Measurements from ENCODE around the gene LRRC7.

Gene LRRC7

DNA sequence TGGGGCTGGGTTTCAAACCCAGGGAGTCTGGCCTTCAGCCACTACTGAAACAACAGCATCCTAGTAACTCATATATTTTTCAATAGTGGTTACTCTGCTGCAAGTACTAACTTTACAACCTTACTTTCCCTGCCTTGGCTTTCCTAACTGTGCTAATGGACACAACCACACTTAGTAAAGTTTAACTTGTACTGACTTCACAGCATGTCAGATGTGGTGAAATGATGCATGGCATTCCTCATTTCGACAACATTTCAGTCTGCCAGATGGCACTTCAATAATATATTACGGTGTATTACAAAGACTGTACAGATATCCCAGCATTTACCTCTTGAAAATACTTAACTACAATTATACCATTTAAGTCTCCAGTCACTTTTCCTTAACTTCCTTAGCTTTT lies 27.8 kb downstream of the LRRC7 start:
- H3K9ac ChIP-seq (ENCODE audit: low read length) = no peak overlapping the region
- no peaks in the 10 kb centered on the region for H3K36me3 ChIP-seq (ENCODE audit: control insufficient read depth, insufficient read depth, low read length)
- no peak overlapping the region for H3K4me3 ChIP-seq (ENCODE audit: low read length)
- H3K4me1 ChIP-seq (ENCODE audit: control insufficient read depth, insufficient read depth, low read length) = no peaks in the 10 kb centered on the region
- no peaks in the 10 kb centered on the region for H3K27me3 ChIP-seq (ENCODE audit: control insufficient read depth, insufficient read depth, low read length)
- H3K9me3 ChIP-seq (ENCODE audit: control insufficient read depth, low read length) = no peaks in the 10 kb centered on the region

DNA sequence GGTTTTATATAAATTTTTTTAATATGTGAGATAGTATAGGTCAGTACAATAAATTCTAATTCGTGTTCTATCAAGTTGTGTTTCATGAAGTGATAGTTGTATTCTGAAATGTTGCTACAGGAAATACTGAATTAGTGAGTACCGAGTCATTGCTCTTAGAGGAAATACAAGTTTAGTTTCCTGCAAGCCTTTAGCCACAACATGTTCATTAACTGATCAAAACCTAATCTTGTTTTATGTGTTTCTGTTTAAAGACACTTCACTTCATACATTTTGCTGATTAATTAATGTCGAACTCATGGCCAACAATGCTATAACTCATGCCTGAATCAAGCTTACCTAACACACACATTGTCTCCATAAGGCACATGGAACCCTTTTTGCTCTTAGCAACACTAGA lies 43.6 kb downstream of the LRRC7 start:
- H3K36me3 ChIP-seq (ENCODE audit: control insufficient read depth, insufficient read depth, low read length) = no peaks in the 10 kb centered on the region
- H3K9me3 ChIP-seq (ENCODE audit: control insufficient read depth, low read length) = no peaks in the 10 kb centered on the region
- H3K4me3 ChIP-seq (ENCODE audit: low read length) = no peak overlapping the region
- no peaks in the 10 kb centered on the region for H3K4me1 ChIP-seq (ENCODE audit: control insufficient read depth, insufficient read depth, low read length)
- no peaks in the 10 kb centered on the region for H3K27me3 ChIP-seq (ENCODE audit: control insufficient read depth, insufficient read depth, low read length)
- H3K9ac ChIP-seq (ENCODE audit: low read length) = no peak overlapping the region

DNA sequence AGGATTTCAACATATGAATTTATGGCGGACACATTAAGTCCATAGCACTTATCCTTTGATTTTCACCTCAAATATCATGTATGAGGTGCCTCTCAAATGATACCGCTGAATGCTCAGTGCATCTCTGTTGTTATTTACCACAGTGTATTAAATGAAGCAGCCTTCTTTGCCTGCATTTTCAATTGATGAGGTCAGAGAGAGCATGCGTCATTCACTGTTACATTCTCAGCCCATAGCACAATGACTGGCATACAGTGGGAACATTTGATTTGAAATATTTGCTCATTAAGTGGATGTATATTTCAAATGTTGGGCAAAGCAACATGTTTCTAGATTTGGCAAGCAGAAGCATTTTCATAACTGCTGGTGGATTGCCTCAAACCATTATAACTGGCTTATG lies 45.7 kb downstream of the LRRC7 start:
- H3K9me3 ChIP-seq (ENCODE audit: control insufficient read depth, low read length) = no peaks in the 10 kb centered on the region
- H3K9ac ChIP-seq (ENCODE audit: low read length) = no peak overlapping the region
- no peak overlapping the region for H3K4me3 ChIP-seq (ENCODE audit: low read length)
- no peaks in the 10 kb centered on the region for H3K4me1 ChIP-seq (ENCODE audit: control insufficient read depth, insufficient read depth, low read length)
- H3K36me3 ChIP-seq (ENCODE audit: control insufficient read depth, insufficient read depth, low read length) = no peaks in the 10 kb centered on the region
- H3K27me3 ChIP-seq (ENCODE audit: control insufficient read depth, insufficient read depth, low read length) = no peaks in the 10 kb centered on the region

DNA sequence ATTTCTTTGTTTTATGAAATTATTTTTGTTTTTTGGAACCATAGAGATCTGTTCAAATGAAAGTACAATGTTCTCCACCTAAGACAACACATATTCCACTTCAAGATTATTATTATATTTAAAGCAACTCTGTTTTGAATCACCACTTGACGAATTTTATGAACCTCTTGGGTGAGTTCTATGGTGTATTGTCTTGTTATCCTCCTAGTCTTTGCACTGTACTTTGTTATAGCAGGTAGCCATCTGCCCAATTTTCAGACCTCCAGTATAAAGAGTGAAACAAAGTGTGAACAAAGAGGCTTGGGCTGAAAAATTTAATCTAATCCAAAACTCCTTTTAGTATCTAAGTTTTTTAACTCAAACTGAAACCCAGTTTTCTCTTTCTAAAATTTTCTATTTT lies 71.0 kb downstream of the LRRC7 start:
- H3K36me3 ChIP-seq (ENCODE audit: control insufficient read depth, insufficient read depth, low read length) = no peaks in the 10 kb centered on the region
- no peak overlapping the region for H3K4me3 ChIP-seq (ENCODE audit: low read length)
- no peak overlapping the region for H3K9ac ChIP-seq (ENCODE audit: low read length)
- H3K27me3 ChIP-seq (ENCODE audit: control insufficient read depth, insufficient read depth, low read length) = no peaks in the 10 kb centered on the region
- no peaks in the 10 kb centered on the region for H3K4me1 ChIP-seq (ENCODE audit: control insufficient read depth, insufficient read depth, low read length)
- no peaks in the 10 kb centered on the region for H3K9me3 ChIP-seq (ENCODE audit: control insufficient read depth, low read length)

DNA sequence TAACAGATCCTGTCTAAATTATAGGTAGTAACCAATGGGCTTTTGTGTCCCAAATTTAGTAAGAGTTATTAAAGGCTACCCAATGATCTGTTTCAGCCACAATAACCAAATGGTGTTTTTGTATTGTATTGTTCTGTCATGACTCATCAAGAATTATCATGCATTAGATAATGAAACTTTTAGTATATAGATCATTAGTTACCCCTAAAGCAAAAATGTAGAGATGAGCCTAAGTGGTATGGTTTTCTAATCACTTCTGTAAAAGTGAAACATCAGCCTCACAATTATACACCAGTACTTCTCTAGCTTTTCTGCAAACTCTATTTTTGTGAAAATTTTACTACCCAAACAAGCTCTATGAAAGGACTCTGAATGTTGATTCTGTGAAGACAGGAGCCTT lies 71.4 kb downstream of the LRRC7 start:
- no peak overlapping the region for H3K9ac ChIP-seq (ENCODE audit: low read length)
- H3K9me3 ChIP-seq (ENCODE audit: control insufficient read depth, low read length) = no peaks in the 10 kb centered on the region
- H3K27me3 ChIP-seq (ENCODE audit: control insufficient read depth, insufficient read depth, low read length) = no peaks in the 10 kb centered on the region
- no peak overlapping the region for H3K4me3 ChIP-seq (ENCODE audit: low read length)
- H3K4me1 ChIP-seq (ENCODE audit: control insufficient read depth, insufficient read depth, low read length) = no peaks in the 10 kb centered on the region
- H3K36me3 ChIP-seq (ENCODE audit: control insufficient read depth, insufficient read depth, low read length) = no peaks in the 10 kb centered on the region

DNA sequence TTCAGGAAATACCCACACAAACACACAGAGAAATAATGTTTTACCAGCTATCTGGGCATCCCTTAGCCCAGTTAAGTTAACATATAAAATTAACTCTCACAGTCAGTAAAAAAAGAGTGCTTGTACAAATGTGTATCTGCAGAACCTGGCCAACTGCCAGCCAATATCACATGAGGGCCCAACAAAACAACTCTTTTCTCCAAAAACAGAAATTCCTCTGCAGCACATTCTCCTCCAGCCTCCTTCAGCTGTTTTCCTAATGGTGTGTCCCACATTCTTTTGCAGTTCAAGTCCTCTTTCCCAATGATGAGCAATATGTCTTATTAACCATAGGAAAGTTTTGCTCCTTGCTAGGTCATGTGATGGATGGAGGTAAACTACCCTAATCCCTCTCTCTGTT lies 75.5 kb downstream of the LRRC7 start:
- H3K9ac ChIP-seq (ENCODE audit: low read length) = no peak overlapping the region
- no peaks in the 10 kb centered on the region for H3K27me3 ChIP-seq (ENCODE audit: control insufficient read depth, insufficient read depth, low read length)
- no peaks in the 10 kb centered on the region for H3K4me1 ChIP-seq (ENCODE audit: control insufficient read depth, insufficient read depth, low read length)
- H3K9me3 ChIP-seq (ENCODE audit: control insufficient read depth, low read length) = no peaks in the 10 kb centered on the region
- H3K4me3 ChIP-seq (ENCODE audit: low read length) = no peak overlapping the region
- H3K36me3 ChIP-seq (ENCODE audit: control insufficient read depth, insufficient read depth, low read length) = no peaks in the 10 kb centered on the region

DNA sequence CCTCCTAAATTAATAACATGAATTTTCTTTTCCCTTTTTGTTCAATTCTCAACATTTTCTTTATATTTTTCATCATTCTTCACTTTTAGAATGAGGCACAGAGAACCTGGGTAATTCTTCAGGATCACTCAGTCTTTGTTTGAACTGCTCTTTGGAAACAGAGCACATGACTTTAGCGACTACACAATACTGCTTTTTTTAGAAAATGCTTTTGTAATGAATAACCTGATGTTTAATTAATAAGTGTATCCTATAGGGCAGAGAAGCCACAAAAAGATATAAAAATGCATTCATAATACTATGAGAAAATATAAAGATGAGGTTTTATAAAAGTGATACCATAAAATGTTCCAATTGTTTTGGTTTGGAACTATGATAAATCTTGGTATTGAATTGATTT lies 77.8 kb downstream of the LRRC7 start:
- no peaks in the 10 kb centered on the region for H3K27me3 ChIP-seq (ENCODE audit: control insufficient read depth, insufficient read depth, low read length)
- no peak overlapping the region for H3K9ac ChIP-seq (ENCODE audit: low read length)
- H3K4me3 ChIP-seq (ENCODE audit: low read length) = no peak overlapping the region
- no peaks in the 10 kb centered on the region for H3K9me3 ChIP-seq (ENCODE audit: control insufficient read depth, low read length)
- no peaks in the 10 kb centered on the region for H3K36me3 ChIP-seq (ENCODE audit: control insufficient read depth, insufficient read depth, low read length)
- H3K4me1 ChIP-seq (ENCODE audit: control insufficient read depth, insufficient read depth, low read length) = no peaks in the 10 kb centered on the region

DNA sequence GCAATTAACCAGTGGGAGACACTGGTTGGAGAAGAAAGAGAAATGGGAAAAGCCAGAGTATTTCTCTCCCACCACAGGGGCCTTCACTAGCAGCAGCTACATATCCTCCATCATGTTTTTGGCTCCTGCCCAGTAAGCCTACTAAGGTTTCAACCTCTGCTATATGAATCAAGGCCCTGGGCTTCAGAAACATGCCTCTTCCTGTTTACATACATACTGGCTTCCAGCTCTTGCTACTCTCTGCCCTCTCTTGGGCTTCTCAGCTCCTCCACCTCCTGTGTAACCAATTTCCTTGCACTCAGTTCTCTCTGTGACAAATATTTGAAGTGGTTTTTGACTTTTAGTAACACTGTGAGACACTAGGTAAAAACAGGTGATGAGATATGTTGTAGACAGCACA lies 80.8 kb downstream of the LRRC7 start:
- Histone ChIP-seq H3K36me3 (ENCODE audit: control insufficient read depth, insufficient read depth, low read length) (no peaks in the 10 kb centered on the region), H3K9me3 (ENCODE audit: control insufficient read depth, low read length) (no peaks in the 10 kb centered on the region), H3K4me3 (ENCODE audit: low read length) (no peak overlapping the region), H3K27me3 (ENCODE audit: control insufficient read depth, insufficient read depth, low read length) (no peaks in the 10 kb centered on the region), H3K9ac (ENCODE audit: low read length) (no peak overlapping the region), H3K4me1 (ENCODE audit: control insufficient read depth, insufficient read depth, low read length) (no peaks in the 10 kb centered on the region)

DNA sequence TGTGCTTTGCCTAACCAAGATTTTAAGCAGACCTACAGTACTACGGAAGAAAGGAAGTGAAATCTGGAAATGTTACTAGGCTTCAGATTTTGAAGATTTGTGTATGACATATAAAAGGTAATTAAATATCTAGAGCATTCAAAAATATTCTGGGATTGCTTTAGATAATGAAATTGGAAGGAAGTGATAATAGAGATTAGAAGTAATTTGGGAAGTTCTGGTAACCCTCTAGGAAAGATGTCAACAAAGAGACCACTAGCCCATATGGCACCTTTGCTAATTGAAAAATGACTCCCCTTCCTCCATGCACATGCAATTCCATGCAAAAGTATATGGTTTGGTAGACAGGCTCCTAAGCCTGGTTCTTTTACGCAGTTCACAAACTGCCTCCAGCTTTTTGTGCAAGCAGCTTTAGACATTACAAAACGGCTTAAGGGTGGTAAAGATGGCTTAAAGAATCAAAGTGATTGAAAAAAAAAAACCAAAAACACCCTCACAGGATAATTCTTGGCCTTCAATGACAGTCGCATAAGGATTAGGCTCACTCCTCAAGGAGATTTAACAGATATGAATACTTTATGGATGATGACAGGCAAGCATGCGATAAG lies 81.8 kb downstream of the LRRC7 start:
- no peaks in the 10 kb centered on the region for H3K27me3 ChIP-seq (ENCODE audit: control insufficient read depth, insufficient read depth, low read length)
- H3K9me3 ChIP-seq (ENCODE audit: control insufficient read depth, low read length) = no peaks in the 10 kb centered on the region
- no peaks in the 10 kb centered on the region for H3K4me1 ChIP-seq (ENCODE audit: control insufficient read depth, insufficient read depth, low read length)
- H3K36me3 ChIP-seq (ENCODE audit: control insufficient read depth, insufficient read depth, low read length) = no peaks in the 10 kb centered on the region
- H3K9ac ChIP-seq (ENCODE audit: low read length) = no peak overlapping the region
- H3K4me3 ChIP-seq (ENCODE audit: low read length) = no peak overlapping the region

DNA sequence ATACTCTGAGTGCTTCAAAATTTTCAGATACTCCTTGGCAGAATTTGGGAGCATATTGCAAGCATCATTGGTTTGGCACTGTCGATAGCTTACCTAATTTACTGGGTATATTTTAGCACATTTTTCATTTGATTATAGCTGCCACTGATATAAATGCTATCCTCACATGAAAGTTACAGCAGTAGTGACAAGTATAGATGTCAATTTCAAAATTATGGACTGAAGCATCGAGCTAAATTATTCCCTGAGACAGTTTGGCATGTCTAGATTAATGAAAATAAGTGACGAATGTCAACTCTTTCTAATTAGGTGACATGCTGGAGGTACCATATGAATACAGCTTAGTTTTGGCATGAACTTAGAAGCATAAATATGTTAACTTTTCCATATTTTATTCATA lies 83.1 kb downstream of the LRRC7 start:
- no peak overlapping the region for H3K4me3 ChIP-seq (ENCODE audit: low read length)
- H3K9me3 ChIP-seq (ENCODE audit: control insufficient read depth, low read length) = no peaks in the 10 kb centered on the region
- no peaks in the 10 kb centered on the region for H3K36me3 ChIP-seq (ENCODE audit: control insufficient read depth, insufficient read depth, low read length)
- no peaks in the 10 kb centered on the region for H3K27me3 ChIP-seq (ENCODE audit: control insufficient read depth, insufficient read depth, low read length)
- no peak overlapping the region for H3K9ac ChIP-seq (ENCODE audit: low read length)
- no peaks in the 10 kb centered on the region for H3K4me1 ChIP-seq (ENCODE audit: control insufficient read depth, insufficient read depth, low read length)

DNA sequence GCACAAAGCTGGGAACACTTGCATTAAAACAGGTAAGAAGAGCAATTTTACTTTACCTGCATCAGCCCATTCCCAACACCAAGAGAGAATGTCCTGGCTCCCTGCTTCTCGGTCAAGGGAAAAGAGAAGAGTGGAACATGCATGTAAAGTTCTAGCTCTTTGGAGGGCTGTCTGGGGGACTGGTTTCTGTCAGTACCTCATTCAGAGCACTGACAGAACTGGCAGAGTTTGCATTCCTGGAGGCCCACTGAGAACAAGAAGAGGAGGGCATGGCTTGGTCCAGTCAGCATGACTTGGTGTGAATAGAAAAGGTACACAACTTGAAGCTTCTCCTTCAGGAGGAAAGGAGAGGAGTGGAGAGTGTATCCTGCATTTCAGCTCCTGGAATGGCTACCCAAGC lies 83.9 kb downstream of the LRRC7 start:
- Histone ChIP-seq H3K9me3 (ENCODE audit: control insufficient read depth, low read length) (no peaks in the 10 kb centered on the region), H3K4me3 (ENCODE audit: low read length) (no peak overlapping the region), H3K4me1 (ENCODE audit: control insufficient read depth, insufficient read depth, low read length) (no peaks in the 10 kb centered on the region), H3K9ac (ENCODE audit: low read length) (no peak overlapping the region), H3K36me3 (ENCODE audit: control insufficient read depth, insufficient read depth, low read length) (no peaks in the 10 kb centered on the region), H3K27me3 (ENCODE audit: control insufficient read depth, insufficient read depth, low read length) (no peaks in the 10 kb centered on the region)

DNA sequence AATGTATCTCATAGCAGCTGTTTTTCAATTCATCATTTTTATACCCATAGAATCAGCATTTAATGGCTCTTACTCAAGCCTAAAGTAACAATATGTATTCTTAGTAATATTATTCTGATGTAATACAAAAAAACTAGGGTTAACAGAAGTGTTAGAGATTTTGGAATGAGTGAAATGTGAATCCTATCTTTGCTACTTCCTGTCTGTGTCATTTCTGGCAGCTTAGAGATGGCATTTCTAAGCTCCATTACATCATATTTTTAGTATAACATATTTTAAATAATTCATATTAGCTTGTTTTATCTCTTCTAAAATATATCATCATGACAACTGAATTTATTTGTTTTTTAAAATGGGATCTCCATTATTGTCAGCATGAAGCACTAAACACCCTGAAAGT lies 90.2 kb downstream of the LRRC7 start:
- no peaks in the 10 kb centered on the region for H3K4me1 ChIP-seq (ENCODE audit: control insufficient read depth, insufficient read depth, low read length)
- no peak overlapping the region for H3K9ac ChIP-seq (ENCODE audit: low read length)
- no peaks in the 10 kb centered on the region for H3K9me3 ChIP-seq (ENCODE audit: control insufficient read depth, low read length)
- H3K36me3 ChIP-seq (ENCODE audit: control insufficient read depth, insufficient read depth, low read length) = no peaks in the 10 kb centered on the region
- no peaks in the 10 kb centered on the region for H3K27me3 ChIP-seq (ENCODE audit: control insufficient read depth, insufficient read depth, low read length)
- H3K4me3 ChIP-seq (ENCODE audit: low read length) = no peak overlapping the region

DNA sequence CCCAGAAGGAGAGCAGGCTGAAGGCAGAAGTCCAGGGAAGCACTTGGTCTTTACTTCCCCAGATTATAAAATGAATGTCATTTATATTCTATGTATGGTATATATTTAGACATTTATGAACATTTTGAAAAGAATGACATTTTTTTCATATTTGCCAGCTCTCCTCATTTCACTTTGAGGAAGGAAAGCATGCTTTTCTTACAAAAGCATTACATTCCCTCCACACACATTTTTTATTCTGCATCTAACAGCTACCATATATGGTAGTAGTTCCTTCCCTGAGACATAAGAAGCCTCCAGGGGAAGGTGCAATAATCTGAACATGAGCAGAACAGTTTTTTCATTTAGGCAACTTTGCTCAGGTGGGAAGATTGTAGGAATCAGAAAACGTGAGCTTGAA lies 94.0 kb downstream of the LRRC7 start:
- Histone ChIP-seq H3K4me1 (ENCODE audit: control insufficient read depth, insufficient read depth, low read length) (no peaks in the 10 kb centered on the region), H3K27me3 (ENCODE audit: control insufficient read depth, insufficient read depth, low read length) (no peaks in the 10 kb centered on the region), H3K9ac (ENCODE audit: low read length) (no peak overlapping the region), H3K36me3 (ENCODE audit: control insufficient read depth, insufficient read depth, low read length) (no peaks in the 10 kb centered on the region), H3K4me3 (ENCODE audit: low read length) (no peak overlapping the region), H3K9me3 (ENCODE audit: control insufficient read depth, low read length) (no peaks in the 10 kb centered on the region)

All from mucosa of stomach (tissue), 1 donor.